HEK293 (cell line): Measurements from ENCODE around the gene TMEM255B.

Source experiments
- CTCF ChIA-PET: fragments of 350-600 bp; formaldehyde crosslinking; extraction: SDS; loops from one replicate; lab custom pipeline; 2021; ENCODE audit warnings: antibody characterized with exemption; lab: Yijun Ruan, JAX
- POLR2A ChIA-PET: fragments of 300-600 bp; formaldehyde crosslinking; extraction: SDS; loops from one replicate; lab custom pipeline; 2020; ENCODE audit warnings: antibody characterized with exemption, inconsistent platforms; lab: Yijun Ruan, JAX
- H3K27ac ChIP-seq: fragments of 200-500 bp; sonication (Bioruptor generic); 2 replicates; pipeline ENCODE4 v1.5.1; 2014; ENCODE audit warnings: low read depth, low read length, control low read depth, inconsistent platforms; ENCODE audit errors: extremely low read depth
- H3K36me3 ChIP-seq, 2 experiments: fragments of 200-500 bp in 1 of 2; sonication (Bioruptor generic) in 1 of 2; 1 replicate in 1 of 2; 2 replicates in 1 of 2; pipeline ENCODE4 v1.5.1; 2014 to 2017; ENCODE audit warnings: inconsistent platforms in 2 of 2, low read length in 2 of 2; ENCODE audit not compliant: control insufficient read depth in 2 of 2, insufficient read depth in 1 of 2
- H3K4me1 ChIP-seq: fragments of 200-500 bp; sonication (Bioruptor generic); 2 replicates; pipeline ENCODE4 v1.5.1; 2014; ENCODE audit warnings: mild to moderate bottlenecking, low read length, inconsistent platforms; ENCODE audit not compliant: control insufficient read depth, insufficient read depth
- H3K4me3 ChIP-seq: 2 replicates; pipeline ENCODE4 v1.5.1; 2011; ENCODE audit warnings: low read depth, mild to moderate bottlenecking, control low read depth, low read length, moderate library complexity
- H3K9me3 ChIP-seq: fragments of 200-500 bp; sonication (Bioruptor generic); 2 replicates; pipeline ENCODE4 v1.5.1; 2014; ENCODE audit warnings: low read depth, low read length, inconsistent platforms; ENCODE audit not compliant: control insufficient read depth, insufficient read depth
- GLIS2 ChIP-seq: fragments of 450-650 bp; formaldehyde crosslinking; IDR thresholded peaks from 2 replicates; pipeline ENCODE4 v1.5.1; 2016; ENCODE audit warnings: missing biosample characterization, missing genetic modification characterization
- MEIS1 ChIP-seq: sonication (generic); formaldehyde crosslinking; IDR thresholded peaks from 2 replicates; pipeline ENCODE4 v1.8.1; 2022; ENCODE audit warnings: missing genetic modification reagents, mild to moderate bottlenecking, borderline replicate concordance
- REPIN1 ChIP-seq: fragments of 450-650 bp; formaldehyde crosslinking; IDR thresholded peaks from 2 replicates; pipeline ENCODE4 v1.5.1; 2017; ENCODE audit warnings: missing biosample characterization, missing genetic modification characterization, low read depth
- WT1 ChIP-seq: fragments of 450-650 bp; formaldehyde crosslinking; IDR thresholded peaks from 2 replicates; pipeline ENCODE4 v1.5.1; 2016; ENCODE audit warnings: missing biosample characterization, missing genetic modification characterization
- YY1 ChIP-seq: fragments of 450-650 bp; formaldehyde crosslinking; IDR thresholded peaks from 2 replicates; pipeline ENCODE4 v1.5.1; 2018; ENCODE audit warnings: missing biosample characterization, missing genetic modification characterization
- ZBTB20 ChIP-seq: fragments of 450-650 bp; formaldehyde crosslinking; IDR thresholded peaks from 2 replicates; pipeline ENCODE4 v1.5.1; 2016; ENCODE audit warnings: missing biosample characterization, missing genetic modification characterization
- ZIC2 ChIP-seq: fragments of 450-650 bp; formaldehyde crosslinking; IDR thresholded peaks from 2 replicates; pipeline ENCODE4 v1.5.1; 2016; ENCODE audit warnings: missing biosample characterization, missing genetic modification characterization
- ZNF146 ChIP-seq: fragments of 450-650 bp; formaldehyde crosslinking; IDR thresholded peaks from 2 replicates; pipeline ENCODE4 v1.5.1; 2016; ENCODE audit warnings: missing biosample characterization, missing genetic modification characterization
- ZNF37A ChIP-seq: fragments of 450-650 bp; IDR thresholded peaks from 2 replicates; pipeline ENCODE4 v1.5.1; 2018; ENCODE audit warnings: missing biosample characterization, missing genetic modification characterization
- ZNF423 ChIP-seq: fragments of 450-650 bp; formaldehyde crosslinking; IDR thresholded peaks from 2 replicates; pipeline ENCODE4 v1.5.1; 2016; ENCODE audit warnings: missing biosample characterization, missing genetic modification characterization
- ZNF473 ChIP-seq: fragments of 450-650 bp; formaldehyde crosslinking; IDR thresholded peaks from 2 replicates; pipeline ENCODE4 v1.5.1; 2017; ENCODE audit warnings: missing biosample characterization, missing genetic modification characterization
- ZNF48 ChIP-seq: fragments of 450-650 bp; formaldehyde crosslinking; IDR thresholded peaks from 2 replicates; pipeline ENCODE4 v1.5.1; 2016; ENCODE audit warnings: missing biosample characterization, missing genetic modification characterization
- ZNF529 ChIP-seq: fragments of 450-650 bp; formaldehyde crosslinking; IDR thresholded peaks from 2 replicates; pipeline ENCODE4 v1.5.1; 2017; ENCODE audit warnings: missing genetic modification characterization, missing biosample characterization; ENCODE audit not compliant: insufficient replicate concordance
- ZNF530 ChIP-seq: fragments of 450-650 bp; formaldehyde crosslinking; IDR thresholded peaks from 2 replicates; pipeline ENCODE4 v1.5.1; 2016; ENCODE audit warnings: low read depth, missing biosample characterization, missing genetic modification characterization
- ZNF548 ChIP-seq: fragments of 450-650 bp; formaldehyde crosslinking; IDR thresholded peaks from 2 replicates; pipeline ENCODE4 v1.5.1; 2016; ENCODE audit warnings: missing biosample characterization, missing genetic modification characterization
- ZNF626 ChIP-seq: fragments of 450-650 bp; sonication (Bioruptor Pico); formaldehyde crosslinking; IDR thresholded peaks from 2 replicates; pipeline ENCODE4 v1.5.1; 2018; ENCODE audit warnings: missing biosample characterization, missing genetic modification characterization, inconsistent platforms
- ZNF664 ChIP-seq: fragments of 450-650 bp; formaldehyde crosslinking; IDR thresholded peaks from 2 replicates; pipeline ENCODE4 v1.5.1; 2016; ENCODE audit warnings: missing biosample characterization, missing genetic modification characterization
- ZNF747 ChIP-seq: fragments of 450-650 bp; formaldehyde crosslinking; IDR thresholded peaks from 2 replicates; pipeline ENCODE4 v1.5.1; 2016; ENCODE audit warnings: missing biosample characterization, missing genetic modification characterization
- ZNF777 ChIP-seq: fragments of 450-650 bp; formaldehyde crosslinking; IDR thresholded peaks from 2 replicates; pipeline ENCODE4 v1.5.1; 2017; ENCODE audit warnings: missing biosample characterization, missing genetic modification characterization, borderline replicate concordance
- TF ChIP-seq, protein P1 (sequence below): fragments of 450-650 bp; formaldehyde crosslinking; IDR thresholded peaks from 2 replicates; pipeline ENCODE4 v1.5.1; 2017; ENCODE audit warnings: missing biosample characterization, missing genetic modification characterization
- TF ChIP-seq, protein P2 (sequence below): fragments of 450-650 bp; formaldehyde crosslinking; IDR thresholded peaks from 2 replicates; pipeline ENCODE4 v1.5.1; 2016; ENCODE audit warnings: missing biosample characterization, missing genetic modification characterization
- TF ChIP-seq, protein P3 (sequence below): fragments of 450-650 bp; formaldehyde crosslinking; IDR thresholded peaks from 2 replicates; pipeline ENCODE4 v1.5.1; 2017; ENCODE audit warnings: missing biosample characterization, mild to moderate bottlenecking, missing genetic modification characterization, moderate library complexity
- TF ChIP-seq, protein P4 (sequence below): fragments of 450-650 bp; formaldehyde crosslinking; IDR thresholded peaks from 2 replicates; pipeline ENCODE4 v1.5.1; 2016; ENCODE audit warnings: missing biosample characterization, missing genetic modification characterization, low read depth
- TF ChIP-seq, protein P5 (sequence below): sonication (generic); formaldehyde crosslinking; IDR thresholded peaks from 2 replicates; pipeline ENCODE4 v1.8.1; 2022; ENCODE audit warnings: mild to moderate bottlenecking, moderate library complexity, missing genetic modification reagents
- TF ChIP-seq, protein P6 (sequence below): fragments of 450-650 bp; formaldehyde crosslinking; IDR thresholded peaks from 2 replicates; pipeline ENCODE4 v1.5.1; 2016; ENCODE audit warnings: missing biosample characterization, missing genetic modification characterization

Gene TMEM255B

DNA sequence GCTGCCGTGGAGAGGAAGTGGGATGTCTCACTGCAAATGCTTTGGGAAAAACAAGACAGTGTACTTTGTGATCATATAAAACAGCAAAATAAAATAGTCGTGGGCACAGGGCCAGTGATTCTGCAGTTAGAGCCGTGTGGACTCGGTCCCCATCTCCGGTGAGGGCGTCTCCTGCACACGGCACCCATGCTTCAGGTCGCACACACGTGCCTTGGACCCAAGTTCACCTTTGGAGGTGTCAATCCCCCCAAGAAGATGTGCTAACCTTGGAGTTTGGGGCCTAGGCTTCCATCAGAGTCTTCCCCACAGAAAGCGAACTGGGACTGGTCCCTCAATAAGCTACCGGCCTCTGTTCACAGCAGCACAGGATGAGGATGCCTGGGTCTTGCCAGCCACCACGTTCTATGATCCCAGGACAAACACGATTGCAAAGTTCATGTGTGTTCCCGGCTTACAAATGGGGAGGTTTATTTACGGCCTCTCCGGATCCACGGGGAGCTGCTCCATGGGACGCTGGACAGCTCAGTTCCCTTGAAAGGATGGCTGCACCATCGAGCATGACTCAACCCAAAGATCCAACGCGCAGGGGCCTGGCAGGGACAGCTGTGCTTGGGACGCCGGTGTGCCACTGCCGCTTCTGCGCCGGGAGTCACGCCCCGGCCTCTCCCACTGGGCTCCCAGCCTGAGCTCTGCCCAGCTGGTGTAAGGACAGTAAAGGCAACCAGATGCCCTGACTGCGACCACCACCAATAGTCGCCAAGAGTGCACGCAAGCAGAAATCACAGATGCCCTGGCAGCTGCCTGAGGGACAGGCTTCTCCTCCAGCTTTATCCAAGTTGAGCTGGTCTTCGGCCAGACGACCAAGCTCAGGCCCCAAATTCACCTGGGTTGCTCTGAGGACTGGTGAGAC is 96.2 kb downstream of the TMEM255B start (continued):
- TF ChIP-seq, protein P1, sequence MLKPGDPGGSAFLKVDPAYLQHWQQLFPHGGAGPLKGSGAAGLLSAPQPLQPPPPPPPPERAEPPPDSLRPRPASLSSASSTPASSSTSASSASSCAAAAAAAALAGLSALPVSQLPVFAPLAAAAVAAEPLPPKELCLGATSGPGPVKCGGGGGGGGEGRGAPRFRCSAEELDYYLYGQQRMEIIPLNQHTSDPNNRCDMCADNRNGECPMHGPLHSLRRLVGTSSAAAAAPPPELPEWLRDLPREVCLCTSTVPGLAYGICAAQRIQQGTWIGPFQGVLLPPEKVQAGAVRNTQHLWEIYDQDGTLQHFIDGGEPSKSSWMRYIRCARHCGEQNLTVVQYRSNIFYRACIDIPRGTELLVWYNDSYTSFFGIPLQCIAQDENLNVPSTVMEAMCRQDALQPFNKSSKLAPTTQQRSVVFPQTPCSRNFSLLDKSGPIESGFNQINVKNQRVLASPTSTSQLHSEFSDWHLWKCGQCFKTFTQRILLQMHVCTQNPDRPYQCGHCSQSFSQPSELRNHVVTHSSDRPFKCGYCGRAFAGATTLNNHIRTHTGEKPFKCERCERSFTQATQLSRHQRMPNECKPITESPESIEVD (tag by site-specific recombination): no peak
- TF ChIP-seq ZNF548 (tag by site-specific recombination) (no peak), MEIS1 (CRISPR knock-in tag) (no peak), YY1 (tag by site-specific recombination) (no peak), ZIC2 (tag by site-specific recombination) (peak; percentile 31)

DNA sequence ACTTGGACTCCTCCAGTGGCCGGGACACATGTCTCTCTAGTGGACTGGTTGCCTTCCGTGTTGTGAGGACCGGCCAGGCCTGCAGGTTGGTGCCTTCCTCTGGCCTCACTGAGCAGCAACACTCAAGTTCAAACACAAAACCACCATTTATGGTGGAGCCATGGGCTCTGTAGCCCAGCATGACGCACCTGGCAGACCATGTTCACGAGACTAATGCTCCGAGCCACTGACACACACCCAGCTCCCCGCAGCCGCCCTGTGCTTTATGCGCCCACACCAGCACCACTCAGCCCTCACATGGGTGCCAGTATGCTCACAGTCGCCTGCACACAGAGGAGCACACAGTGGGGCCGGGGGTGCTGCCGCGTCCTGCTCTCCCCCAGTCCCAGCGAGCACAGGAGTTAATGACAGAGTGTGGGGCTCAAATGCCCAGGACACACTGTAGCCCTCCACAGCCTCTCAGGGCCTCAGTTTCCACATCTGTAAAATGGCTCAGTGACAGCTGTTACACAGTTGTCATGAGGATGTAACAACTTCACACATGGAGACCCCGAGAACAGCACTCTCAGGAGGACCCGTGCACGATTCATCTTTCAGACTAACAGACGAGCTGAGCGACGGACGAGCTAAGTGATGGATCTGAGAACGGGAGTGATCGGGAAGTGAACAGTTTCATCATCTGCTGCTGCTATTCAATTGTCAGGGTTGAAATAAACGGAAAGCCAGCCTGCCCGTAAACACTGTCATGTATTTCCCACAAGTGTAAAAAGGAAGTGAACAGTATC is 97.1 kb downstream of the TMEM255B start:
- ChIA-PET POLR2A (no interaction called here), CTCF (no interaction called here)
- peaks cover 3% of the 10 kb centered on the region; the same call in 1 of the 2 replicates for H3K4me1 ChIP-seq

More for the DNA sequence above, 97.1 kb downstream of the TMEM255B start:
- no peak overlapping the region for H3K4me3 ChIP-seq
- H3K27ac ChIP-seq: no peak overlapping the region
- TF ChIP-seq ZNF473 (tag by site-specific recombination): no peak
- TF ChIP-seq ZNF626 (tag by site-specific recombination): no peak
- no peak for TF ChIP-seq ZNF423 (tag by site-specific recombination)
- TF ChIP-seq, protein P2, sequence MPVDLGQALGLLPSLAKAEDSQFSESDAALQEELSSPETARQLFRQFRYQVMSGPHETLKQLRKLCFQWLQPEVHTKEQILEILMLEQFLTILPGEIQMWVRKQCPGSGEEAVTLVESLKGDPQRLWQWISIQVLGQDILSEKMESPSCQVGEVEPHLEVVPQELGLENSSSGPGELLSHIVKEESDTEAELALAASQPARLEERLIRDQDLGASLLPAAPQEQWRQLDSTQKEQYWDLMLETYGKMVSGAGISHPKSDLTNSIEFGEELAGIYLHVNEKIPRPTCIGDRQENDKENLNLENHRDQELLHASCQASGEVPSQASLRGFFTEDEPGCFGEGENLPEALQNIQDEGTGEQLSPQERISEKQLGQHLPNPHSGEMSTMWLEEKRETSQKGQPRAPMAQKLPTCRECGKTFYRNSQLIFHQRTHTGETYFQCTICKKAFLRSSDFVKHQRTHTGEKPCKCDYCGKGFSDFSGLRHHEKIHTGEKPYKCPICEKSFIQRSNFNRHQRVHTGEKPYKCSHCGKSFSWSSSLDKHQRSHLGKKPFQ (tag by site-specific recombination): no peak
- no peak for TF ChIP-seq REPIN1 (tag by site-specific recombination)
- no peak for TF ChIP-seq GLIS2
- no peak for TF ChIP-seq ZNF664 (tag by site-specific recombination)
- TF ChIP-seq ZNF37A (tag by site-specific recombination): no peak
- no peak for TF ChIP-seq ZNF529 (tag by site-specific recombination)
- TF ChIP-seq ZNF777 (tag by site-specific recombination): no peak
- TF ChIP-seq ZNF530 (tag by site-specific recombination): no peak
- TF ChIP-seq, protein P3, sequence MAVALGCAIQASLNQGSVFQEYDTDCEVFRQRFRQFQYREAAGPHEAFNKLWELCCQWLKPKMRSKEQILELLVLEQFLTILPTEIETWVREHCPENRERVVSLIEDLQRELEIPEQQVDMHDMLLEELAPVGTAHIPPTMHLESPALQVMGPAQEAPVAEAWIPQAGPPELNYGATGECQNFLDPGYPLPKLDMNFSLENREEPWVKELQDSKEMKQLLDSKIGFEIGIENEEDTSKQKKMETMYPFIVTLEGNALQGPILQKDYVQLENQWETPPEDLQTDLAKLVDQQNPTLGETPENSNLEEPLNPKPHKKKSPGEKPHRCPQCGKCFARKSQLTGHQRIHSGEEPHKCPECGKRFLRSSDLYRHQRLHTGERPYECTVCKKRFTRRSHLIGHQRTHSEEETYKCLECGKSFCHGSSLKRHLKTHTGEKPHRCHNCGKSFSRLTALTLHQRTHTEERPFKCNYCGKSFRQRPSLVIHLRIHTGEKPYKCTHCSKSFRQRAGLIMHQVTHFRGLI: no peak
- no peak for TF ChIP-seq ZBTB20 (tag by site-specific recombination)
- TF ChIP-seq, protein P4, sequence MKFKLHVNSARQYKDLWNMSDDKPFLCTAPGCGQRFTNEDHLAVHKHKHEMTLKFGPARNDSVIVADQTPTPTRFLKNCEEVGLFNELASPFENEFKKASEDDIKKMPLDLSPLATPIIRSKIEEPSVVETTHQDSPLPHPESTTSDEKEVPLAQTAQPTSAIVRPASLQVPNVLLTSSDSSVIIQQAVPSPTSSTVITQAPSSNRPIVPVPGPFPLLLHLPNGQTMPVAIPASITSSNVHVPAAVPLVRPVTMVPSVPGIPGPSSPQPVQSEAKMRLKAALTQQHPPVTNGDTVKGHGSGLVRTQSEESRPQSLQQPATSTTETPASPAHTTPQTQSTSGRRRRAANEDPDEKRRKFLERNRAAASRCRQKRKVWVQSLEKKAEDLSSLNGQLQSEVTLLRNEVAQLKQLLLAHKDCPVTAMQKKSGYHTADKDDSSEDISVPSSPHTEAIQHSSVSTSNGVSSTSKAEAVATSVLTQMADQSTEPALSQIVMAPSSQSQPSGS (tag by site-specific recombination): no peak
- TF ChIP-seq, protein P5, sequence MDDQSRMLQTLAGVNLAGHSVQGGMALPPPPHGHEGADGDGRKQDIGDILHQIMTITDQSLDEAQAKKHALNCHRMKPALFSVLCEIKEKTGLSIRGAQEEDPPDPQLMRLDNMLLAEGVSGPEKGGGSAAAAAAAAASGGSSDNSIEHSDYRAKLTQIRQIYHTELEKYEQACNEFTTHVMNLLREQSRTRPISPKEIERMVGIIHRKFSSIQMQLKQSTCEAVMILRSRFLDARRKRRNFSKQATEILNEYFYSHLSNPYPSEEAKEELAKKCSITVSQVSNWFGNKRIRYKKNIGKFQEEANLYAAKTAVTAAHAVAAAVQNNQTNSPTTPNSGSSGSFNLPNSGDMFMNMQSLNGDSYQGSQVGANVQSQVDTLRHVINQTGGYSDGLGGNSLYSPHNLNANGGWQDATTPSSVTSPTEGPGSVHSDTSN (CRISPR knock-in tag): no peak
- no peak for TF ChIP-seq ZNF747 (tag by site-specific recombination)
- TF ChIP-seq, protein P6, sequence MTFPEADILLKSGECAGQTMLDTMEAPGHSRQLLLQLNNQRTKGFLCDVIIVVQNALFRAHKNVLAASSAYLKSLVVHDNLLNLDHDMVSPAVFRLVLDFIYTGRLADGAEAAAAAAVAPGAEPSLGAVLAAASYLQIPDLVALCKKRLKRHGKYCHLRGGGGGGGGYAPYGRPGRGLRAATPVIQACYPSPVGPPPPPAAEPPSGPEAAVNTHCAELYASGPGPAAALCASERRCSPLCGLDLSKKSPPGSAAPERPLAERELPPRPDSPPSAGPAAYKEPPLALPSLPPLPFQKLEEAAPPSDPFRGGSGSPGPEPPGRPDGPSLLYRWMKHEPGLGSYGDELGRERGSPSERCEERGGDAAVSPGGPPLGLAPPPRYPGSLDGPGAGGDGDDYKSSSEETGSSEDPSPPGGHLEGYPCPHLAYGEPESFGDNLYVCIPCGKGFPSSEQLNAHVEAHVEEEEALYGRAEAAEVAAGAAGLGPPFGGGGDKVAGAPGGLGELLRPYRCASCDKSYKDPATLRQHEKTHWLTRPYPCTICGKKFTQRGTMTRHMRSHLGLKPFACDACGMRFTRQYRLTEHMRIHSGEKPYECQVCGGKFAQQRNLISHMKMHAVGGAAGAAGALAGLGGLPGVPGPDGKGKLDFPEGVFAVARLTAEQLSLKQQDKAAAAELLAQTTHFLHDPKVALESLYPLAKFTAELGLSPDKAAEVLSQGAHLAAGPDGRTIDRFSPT: no peak
- no peak for TF ChIP-seq WT1 (tag by site-specific recombination)
- no peak for TF ChIP-seq ZNF48
- no peak for TF ChIP-seq ZNF146 (tag by site-specific recombination)
- H3K9me3 ChIP-seq: no peaks in the 10 kb centered on the region
- H3K36me3 ChIP-seq: peaks cover 0 to 16% of the 10 kb centered on the region in 2 experiments; a peak in 1 of 3 replicates
